GM19193 (cell line): ENCODE measurements around the gene LRIG1.

Source experiments
- POLR2A ChIP-seq: IDR thresholded peaks from 4 replicates; pipeline ENCODE4 v1.6.1; 2011; ENCODE audit not compliant: insufficient read depth, insufficient read length; ENCODE audit errors: extremely low read depth

Gene LRIG1

DNA sequence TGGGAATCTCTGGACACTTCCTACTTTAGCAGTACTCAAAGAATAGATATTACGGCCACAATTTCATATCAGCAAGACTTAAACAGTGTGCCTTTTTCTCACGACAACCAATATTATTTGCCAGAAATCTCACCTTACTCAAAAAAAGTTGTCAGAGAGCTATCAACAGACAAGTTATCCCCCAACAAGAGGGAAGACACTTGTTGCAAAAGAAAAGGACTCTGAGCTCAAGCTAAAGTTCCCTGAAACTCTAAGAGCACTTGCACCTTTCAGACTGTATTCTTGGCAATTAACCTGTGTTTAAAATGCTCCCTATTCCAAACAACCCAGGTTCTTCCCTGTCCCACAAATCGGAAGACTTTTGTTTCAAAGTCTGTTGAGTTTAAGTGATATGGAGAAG lies 4.5 kb downstream of the LRIG1 start:
- no peak for TF ChIP-seq POLR2A

DNA sequence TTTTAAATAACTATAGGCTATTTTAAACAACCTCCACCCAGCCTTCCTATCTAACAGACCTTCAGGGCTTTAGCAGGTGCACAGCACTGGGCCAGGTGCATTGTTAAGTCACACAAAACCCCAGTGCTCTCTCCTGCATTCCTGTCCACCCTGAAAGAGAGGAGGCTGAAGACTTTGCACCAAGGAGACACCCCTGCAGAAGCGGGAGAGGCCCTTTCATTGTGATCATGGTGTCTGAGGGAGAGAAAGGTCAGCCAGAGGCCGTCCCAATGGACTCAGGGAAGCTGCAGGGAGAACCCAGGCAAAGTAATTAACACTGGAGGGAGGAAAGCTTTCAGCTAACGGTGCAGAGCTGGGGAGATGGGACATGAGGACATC lies 5.2 kb downstream of the LRIG1 start:
- TF ChIP-seq POLR2A, result no peak

DNA sequence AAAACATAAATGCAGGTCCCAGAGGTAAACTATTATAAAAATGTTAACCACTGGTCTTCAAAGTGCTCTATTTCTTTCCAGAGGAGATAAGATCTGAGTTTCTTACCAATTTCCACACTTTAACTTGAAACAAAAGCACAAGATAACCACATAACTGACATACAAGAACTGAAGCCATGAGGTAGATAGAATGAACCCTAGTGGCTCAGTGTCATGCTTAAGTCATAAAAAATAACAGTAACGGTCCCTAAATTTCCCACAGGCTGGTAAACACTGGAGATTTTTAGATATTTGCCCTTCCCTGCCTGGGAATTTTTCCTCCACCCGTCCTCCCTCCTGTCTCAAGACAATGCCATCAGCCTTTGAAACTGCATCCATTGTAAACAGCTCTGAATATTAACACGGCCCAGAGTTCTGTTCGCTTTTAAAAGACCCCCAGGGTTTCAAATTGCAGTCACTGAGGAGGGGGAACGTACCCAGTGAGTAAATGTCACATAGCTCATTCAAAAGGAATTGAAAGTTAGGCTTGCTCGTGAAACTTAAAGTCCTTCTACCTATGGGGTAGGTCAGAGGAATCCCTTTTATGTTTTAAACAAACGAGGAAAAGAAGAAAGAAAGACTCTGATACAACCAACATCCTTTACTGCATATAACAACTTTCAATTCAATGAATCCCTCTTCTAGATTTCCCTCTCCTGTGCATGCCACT lies 5.7 kb downstream of the LRIG1 start:
- no peak for TF ChIP-seq POLR2A

DNA sequence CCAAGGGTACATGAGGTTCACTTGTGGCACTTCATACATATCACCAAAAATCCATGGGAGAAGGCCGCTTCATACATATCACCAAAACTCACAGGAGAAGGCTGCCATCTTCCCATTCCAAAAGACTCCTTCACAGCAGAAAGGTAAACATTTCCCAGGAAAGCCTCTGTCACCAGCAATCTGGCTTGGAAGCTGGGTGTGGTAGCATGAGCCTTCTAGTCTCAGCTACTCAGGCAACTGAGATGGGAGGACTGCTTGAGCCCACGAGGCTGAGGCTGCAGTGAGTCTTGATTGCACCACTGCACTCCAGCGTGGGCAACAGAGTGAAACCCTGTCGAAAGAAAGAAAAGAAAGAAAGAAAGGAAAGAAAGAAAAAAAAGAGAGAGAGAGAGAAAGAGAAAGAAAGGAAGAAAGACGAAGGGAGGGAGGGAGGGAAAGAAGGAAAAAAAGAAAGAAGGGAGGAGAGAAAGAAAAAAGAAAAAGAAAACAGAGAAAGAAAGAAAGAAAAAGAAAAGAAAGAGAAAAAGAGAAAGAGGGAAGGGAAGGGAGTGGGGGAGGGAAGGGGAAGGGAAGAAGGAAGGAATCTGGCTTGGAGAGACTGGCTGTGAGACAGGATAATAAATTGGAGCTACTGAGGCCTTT lies 7.2 kb downstream of the LRIG1 start:
- TF ChIP-seq POLR2A, result no peak

DNA sequence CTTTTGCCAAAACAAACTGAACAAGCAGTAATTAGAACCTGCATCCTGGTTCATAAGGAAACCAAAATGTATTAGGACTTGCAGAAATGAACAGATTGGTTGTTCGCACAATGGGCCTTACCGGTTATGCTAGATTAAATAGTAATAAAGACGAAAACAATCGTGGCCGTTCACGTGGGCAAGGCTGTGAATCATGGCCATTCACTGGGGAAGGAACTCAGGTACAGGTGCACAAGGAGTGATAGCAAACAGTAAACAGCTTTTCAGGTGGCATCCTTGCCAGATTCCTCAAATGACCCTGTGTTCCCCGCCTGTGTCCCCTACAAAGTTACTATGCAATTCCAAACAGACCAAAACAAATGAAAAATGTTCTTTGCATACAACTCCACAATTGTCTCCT lies 8.2 kb downstream of the LRIG1 start:
- TF ChIP-seq POLR2A, result no peak

DNA sequence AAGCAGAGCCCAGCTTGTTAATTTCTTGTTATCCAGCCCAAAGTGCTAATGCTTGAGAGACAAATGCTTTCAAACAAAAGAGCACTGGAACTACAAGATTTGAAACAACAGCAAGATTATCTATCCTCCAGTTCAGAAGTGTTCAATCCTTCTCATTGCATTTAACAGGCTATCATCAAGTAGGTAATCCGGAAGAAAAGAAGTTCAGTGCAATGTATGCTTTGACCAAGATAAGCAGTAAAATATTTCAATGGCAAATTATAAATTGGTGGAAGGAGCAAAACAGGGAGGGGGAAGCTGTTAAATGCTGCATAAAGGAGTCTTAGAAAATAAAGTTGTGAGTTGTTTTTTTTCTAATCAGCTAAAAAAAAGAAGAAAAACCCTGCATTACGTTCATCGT lies 8.8 kb downstream of the LRIG1 start:
- TF ChIP-seq POLR2A, result no peak

DNA sequence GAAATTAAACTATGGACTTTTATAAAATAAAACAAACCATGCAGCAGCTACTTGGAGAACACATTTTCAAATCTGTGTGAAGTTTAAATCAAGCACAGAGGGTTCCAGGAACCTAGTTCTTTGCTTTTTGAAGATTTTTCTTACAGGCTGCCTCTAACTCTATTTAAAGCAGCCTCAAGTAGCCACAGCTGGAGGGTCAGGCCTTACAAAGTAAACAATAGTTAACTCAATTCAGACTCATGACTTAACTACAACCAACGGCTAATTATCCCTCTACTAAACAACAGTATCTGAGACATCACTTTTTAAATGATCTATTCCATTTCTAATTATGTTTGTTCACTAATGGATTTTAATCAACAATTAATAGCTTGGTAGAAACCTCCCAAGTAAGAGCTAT lies 9.8 kb downstream of the LRIG1 start:
- TF ChIP-seq POLR2A, result no peak

DNA sequence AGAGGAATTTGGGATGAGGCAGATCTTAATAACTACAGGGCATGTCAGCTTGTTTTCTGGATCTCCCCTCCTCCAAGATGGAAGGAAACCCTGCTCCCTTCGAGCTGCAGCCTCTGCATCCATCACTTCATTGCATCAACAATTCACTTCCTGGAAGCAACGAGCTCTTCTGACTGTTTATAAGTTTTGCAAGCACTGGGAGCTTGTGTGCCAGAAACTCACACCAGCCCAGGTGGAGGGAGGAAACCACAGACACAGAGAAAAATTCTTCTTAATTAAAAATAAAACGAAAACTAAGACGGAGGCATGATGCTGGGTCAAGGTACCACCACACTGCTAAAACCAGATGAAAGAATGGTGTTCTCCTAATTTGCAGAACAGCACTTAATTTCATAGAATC lies 10.6 kb downstream of the LRIG1 start:
- TF ChIP-seq POLR2A, result no peak

DNA sequence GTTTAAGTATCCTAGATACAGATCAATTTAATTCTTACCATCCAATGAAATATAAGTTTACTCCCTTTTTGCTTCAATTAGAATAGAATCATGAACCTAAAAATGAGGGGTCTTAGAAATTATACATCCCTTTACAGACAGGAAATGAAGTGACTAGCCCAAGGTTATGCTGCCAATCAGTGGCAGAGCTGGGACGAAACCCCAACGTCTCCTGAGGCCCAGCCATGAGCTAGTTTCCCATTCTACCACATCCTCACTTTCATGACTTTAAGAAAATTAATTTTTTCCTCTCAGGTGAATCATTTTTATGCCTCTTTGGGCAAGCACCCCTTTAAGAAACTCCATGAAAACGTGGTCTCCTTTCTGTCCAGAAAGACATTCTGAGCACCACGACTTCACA lies 11.2 kb downstream of the LRIG1 start:
- TF ChIP-seq POLR2A, result no peak

DNA sequence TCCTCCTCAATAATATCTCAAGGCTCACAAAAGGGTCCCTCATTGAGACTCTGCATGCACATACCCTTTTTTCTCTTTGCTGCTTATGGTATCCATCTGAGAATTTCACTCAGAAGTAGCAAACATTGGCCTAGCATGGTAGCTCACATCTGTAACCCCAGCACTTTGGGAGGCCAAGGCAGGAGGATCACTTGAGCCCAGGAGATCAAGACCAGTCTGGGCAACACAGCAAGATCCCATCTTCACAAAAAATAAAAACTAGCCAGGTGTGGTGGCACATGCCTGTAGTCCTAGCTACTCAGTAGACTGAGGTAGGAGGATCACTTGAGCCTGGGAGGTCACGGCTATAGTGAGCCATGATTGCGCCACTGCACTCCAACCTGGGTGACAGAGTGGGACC lies 11.7 kb downstream of the LRIG1 start:
- TF ChIP-seq POLR2A, result no peak

DNA sequence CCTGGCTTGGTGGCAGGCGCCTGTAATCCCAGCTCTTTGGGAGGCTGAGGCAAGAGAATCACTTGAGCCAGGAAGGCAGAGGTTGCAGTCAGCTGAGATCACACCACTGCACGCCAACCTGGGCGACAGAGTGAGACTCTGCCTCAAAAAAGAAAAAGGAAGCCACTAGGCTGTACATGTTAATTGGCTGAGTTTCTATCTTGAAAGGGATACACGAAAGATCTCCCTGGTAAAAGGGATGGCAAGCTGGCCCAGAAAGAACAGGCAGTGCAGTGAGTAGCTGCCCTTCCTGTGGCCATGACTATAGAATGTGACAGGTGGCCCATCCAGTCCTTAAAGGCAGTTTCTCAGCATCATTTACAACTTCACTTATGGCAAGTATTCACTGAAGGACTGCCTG lies 12.3 kb downstream of the LRIG1 start:
- TF ChIP-seq POLR2A, result no peak

DNA sequence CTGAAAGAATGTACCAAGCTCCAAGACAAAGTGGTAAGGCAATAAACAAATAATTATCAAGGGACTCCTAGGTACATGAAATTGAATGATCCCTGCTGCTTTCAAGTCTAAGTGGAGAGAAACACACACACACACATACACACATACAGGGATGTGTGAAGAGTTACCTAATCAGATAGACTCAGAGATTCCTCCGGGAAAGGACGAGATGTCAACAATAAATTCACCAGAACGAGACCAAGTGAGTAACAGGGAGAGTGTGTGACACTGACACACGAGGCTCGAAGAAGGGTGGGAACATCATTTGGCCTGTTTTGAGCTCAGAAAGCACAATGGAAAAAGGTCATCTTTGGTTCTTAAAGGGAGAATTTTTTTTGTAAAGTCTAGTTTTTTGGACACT lies 13.4 kb downstream of the LRIG1 start:
- TF ChIP-seq POLR2A, result no peak

DNA sequence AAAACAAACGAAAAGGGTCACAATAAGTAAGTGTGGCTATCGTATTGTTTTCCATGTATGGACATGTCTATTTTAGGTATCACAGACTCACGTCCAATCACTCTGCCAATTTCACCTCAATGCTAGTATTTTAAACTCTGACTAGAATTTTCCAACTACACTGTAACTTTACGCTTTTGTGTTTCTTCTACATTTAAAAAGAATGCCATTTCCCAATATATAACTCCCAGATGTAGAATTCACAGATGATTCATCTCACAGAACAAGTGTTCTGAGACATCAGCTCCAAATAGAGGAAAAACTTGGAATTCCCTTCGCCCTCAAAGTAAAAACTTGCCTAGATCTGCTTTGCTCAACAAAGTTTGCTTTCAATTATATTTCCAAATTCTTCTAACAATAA lies 14.2 kb downstream of the LRIG1 start:
- no peak for TF ChIP-seq POLR2A

DNA sequence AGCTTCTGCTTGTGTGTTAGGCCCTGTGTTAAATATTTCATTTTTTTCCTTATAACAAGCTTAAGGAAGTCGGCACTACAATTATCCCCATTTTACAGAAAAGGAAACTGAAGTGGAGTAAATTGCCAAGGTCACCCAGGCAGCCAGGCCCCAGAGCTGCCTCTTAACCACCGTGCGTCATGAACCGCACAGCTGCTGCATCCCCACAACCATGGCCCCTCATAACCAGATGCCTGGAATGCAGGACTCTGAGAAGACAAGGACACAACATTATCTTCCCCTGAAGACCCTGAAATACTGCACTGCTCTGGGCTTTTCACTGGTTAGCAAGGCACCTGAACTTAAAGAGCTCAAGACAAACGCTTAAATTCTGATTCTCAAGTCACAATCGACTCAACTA lies 14.6 kb downstream of the LRIG1 start:
- no peak for TF ChIP-seq POLR2A

DNA sequence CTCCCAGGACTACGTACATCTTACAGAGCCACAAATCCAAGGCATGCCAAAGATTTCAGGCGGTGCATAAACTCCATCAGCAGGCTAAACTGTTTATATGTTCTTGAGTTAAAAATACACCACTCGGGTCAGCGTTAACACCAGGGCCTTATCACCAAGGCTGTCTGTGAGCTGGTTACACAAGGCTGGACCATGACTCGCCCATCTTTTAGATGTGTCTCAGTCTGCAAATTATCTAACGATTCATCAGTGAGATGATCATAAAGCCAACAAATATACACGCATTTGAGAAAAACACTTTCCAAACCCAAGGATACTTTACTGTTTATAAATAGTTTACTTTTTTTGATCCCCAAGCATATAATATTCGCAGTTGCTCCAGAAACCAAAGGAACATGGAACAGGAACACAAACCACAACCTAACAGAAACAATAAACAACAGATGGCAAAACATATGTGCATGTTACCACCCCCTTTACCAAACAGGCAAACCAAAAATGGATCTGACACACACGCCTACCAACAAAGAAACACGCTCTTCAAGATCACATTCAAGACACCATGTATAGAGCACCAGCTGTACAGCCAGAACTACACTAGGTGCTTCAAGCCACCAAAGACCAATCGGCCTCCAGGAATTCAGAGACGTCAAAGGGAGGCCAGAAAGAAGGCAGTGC lies 15.4 kb downstream of the LRIG1 start:
- no peak for TF ChIP-seq POLR2A
